Prostate gland (tissue), 2 donors: ENCODE results near the gene METRNL.

Source experiments
- CTCF ChIP-seq, 4 experiments: fragments of 200-600 bp in 2 of 4; fragments of 450-650 bp in 2 of 4; sonication (generic) in 2 of 4; IDR thresholded peaks; 1 replicate in 3 of 4; 2 replicates in 1 of 4; pipeline ENCODE4 v1.5.1; 2016 to 2019; ENCODE audit warnings: antibody characterized with exemption in 4 of 4, mild to moderate bottlenecking in 2 of 4, moderate library complexity in 2 of 4
- POLR2A ChIP-seq: fragments of 450-650 bp; IDR thresholded peaks from one replicate; pipeline ENCODE4 v1.6.1; 2016; ENCODE audit warnings: antibody characterized with exemption, mild to moderate bottlenecking

GRCh38 chr17:83100220-83100852 lies 20.9 kb downstream of the METRNL start:
- TF ChIP-seq POLR2A (no peak), CTCF (IDR thresholded peaks at IDR 0.05) (no peak)
